Measurements from ENCODE around the gene ARL2BP.

DNA sequence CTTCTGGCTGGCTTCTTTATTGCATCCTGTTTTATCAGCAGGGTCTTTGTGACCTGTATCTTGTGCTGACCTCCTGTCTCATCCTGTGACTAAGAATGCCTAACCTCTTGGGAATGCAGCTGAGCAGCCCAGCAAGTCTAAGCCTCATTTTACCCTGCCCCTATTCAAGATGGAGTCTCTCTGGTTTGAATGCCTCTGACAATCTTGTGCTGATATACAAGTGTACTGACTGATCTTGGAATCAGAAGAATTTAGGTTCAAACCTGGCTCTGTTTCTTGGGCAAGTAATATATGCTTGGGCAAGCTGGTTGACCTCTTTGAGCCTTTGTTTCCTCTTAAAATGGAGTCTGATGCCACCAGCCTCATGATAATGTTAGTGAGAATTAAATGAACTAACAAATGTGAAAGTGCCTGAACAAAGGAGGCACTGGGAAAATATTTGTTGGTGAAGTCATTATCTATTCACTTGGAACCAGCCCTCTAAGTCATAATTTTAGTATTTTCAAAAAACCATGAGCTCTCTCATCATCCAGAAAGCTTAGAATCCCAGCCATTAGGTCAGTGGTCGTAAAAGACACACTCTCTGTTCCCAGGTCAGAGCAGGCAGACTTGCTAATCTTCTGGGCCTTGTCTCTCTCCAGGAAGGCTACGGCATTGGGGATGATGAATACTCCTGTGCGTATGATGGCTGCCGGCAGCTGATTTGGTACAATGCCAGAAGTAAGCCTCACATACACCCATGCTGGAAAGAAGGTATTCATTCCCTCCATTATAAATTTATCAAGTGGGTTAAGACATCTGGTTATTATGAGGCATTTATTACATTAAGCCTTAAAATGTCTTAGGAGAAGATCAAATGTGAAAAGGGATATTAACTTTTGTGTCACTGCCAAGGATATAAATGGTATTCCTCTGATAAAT, 18.1 kb upstream of the ARL2BP start:
- TF ChIP-seq POLR2A (IDR thresholded peaks at IDR 0.05): no peak
- TF ChIP-seq, protein P1, sequence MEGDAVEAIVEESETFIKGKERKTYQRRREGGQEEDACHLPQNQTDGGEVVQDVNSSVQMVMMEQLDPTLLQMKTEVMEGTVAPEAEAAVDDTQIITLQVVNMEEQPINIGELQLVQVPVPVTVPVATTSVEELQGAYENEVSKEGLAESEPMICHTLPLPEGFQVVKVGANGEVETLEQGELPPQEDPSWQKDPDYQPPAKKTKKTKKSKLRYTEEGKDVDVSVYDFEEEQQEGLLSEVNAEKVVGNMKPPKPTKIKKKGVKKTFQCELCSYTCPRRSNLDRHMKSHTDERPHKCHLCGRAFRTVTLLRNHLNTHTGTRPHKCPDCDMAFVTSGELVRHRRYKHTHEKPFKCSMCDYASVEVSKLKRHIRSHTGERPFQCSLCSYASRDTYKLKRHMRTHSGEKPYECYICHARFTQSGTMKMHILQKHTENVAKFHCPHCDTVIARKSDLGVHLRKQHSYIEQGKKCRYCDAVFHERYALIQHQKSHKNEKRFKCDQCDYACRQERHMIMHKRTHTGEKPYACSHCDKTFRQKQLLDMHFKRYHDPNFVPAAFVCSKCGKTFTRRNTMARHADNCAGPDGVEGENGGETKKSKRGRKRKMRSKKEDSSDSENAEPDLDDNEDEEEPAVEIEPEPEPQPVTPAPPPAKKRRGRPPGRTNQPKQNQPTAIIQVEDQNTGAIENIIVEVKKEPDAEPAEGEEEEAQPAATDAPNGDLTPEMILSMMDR (IDR thresholded peaks at IDR 0.05): no peak
